ENCODE measurements around the gene PTPN3.
"Not testable (repeated sequence)": the region's sequence is repeated elsewhere in the genome, so short reads cannot be mapped to it uniquely, and the experiment has no call there.

Gene PTPN3

DNA sequence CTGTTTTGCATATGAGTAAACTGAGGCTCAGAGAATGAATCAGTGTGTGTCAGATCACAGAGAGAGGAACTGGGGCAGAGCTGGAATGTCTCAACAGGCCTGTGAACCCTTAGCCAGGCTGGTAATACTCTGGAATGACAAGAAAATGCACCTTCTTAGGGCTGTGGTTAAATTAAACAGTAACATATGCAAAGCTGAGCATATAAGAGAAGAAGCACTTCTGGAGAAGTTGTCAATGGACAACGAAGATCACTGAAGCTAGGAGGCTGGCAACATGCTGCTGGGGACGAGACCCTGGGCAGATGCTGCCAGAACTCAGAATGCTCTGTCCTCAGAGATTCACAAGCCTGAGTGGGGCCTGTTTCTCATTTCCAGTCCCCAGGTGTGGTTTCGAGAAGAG, 112.6 kb downstream of the PTPN3 start:
- no peak for DNase-seq

GRCh38 chr9:109383947-109384346, 114.2 kb downstream of the PTPN3 start:
- DNase-seq = no peak

- DNase-seq = no peak
These were observed 114.8 kb downstream of the PTPN3 start for GRCh38 chr9:109383356-109383755.

GRCh38 chr9:109382585-109382984, 115.5 kb downstream of the PTPN3 start:
- DNase-seq = no peak

DNA sequence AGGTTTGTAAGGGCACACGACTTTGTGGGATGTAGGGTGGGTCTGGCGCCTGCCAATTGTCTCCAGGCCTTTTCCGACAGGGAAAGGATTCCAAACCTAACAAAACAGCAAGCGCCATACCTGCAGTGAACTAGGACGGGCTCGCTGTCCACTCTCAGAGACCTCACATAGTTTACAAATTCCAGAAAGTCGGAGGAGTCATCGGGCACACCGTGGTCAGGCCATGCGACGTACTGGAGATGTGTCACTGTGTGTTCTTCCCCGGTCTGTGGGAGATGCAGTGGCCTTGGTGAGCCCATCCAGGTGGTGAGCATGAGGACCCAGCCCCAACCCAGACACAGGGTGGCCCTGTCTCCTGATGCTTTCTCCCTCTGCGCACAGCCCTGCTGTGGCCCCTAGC, 115.9 kb downstream of the PTPN3 start:
- no peak for DNase-seq

GRCh38 chr9:109381011-109381729, 116.9 kb downstream of the PTPN3 start:
- DNase-seq = no peak

- no peak for DNase-seq
These were observed 118.6 kb downstream of the PTPN3 start for GRCh38 chr9:109379513-109379912.

DNA sequence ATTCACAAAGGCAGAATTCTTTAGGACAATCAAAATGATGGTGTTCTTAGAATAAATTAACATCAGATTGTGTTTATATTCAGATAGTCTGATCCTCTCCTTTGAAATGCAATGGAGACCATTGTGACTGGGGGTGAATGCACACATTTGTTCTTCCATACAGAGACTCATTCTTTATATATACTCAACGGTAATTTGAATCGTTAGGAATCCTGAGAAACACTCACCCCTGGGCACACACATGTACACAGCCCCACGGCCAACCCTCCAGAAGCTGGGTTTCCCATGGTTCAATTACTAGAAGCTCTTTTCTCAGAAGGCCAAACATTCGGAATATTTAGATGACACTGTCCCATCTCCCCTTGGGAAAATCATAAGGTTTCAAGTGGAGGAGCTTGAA, 119.8 kb downstream of the PTPN3 start:
- DNase-seq = no peak

DNA sequence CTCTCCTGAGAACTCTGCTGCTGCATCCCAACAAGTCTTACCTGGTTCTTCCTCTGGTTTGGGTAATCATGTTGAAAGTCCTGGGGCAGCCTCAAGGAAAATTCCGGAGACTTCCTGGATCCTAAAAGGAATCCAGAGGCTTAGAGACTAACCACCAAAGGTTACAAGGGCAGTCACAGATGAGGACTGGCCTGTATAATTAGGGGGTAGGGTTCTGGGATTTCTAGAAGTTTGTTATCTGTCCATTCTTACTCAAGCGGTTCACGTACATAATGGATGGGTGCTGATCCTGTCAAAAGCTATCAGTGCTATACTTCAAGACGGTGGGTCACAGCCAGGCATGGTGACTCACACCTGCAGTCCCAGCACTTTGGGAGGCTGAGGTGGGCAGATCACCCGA, 125.9 kb downstream of the PTPN3 start:
- DNase-seq = no peak

DNA sequence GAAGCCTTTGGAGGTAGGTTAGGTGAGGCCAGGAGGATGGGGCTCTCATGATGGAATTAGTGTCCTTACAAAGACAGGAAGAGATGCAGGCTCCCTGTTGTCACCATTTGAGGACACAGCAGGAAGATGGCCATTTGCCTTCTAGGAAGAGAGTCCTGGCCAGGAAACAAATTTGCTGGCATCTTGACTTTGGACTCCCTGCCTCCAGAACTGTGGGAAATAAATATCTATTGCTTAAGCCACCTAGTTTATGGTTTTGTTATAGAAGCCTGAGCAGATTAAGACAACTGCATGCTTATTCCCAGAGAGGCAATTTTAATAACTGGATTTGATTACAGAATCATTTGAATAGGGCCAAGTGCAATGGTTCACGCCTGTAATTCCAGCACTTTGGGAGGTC, 126.7 kb downstream of the PTPN3 start:
- DNase-seq = no peak

- no peak for DNase-seq
These were observed 128.8 kb downstream of the PTPN3 start for GRCh38 chr9:109369285-109369684.

- DNase-seq = no peak
These were observed 137.3 kb downstream of the PTPN3 start for GRCh38 chr9:109360771-109361170.

DNA sequence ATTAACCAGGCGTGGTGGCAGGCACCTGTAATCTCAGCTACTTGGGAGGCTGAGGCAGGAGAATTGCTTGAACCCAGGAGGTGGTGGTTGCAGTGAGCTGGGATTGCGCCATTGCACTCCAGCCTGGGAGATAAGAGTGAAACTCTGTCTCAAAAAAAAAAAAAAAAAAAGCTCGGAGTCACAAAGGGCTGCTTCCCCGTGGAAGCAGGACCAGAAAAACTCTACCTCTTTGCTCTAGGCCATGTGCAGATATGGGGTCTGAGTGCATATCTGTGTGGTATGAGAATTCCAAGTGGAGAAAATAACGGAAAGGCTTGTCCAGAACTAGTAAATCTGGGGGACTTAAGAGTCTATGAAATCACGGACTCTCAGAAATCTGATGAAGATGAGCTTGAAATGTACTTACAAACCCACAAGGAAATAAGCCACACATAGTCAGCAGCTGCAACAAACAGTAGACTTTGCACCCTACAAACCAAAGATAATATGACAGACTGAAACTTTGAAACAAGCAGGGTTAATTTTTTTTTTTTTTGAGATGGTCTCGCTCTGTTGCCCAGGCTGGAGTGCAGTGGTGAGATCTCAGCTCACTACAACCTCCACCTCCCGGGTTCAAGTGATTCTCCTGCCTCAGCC, 139.0 kb downstream of the PTPN3 start:
- DNase-seq = not testable (repeated sequence)

GRCh38 chr9:109355564-109356297, 142.4 kb downstream of the PTPN3 start:
- DNase-seq = no peak

- DNase-seq = no peak
These were observed 143.9 kb downstream of the PTPN3 start for GRCh38 chr9:109354190-109354589.

- DNase-seq = no peak
These were observed 147.1 kb downstream of the PTPN3 start for GRCh38 chr9:109351032-109351431.

GRCh38 chr9:109349421-109349846, 148.7 kb downstream of the PTPN3 start:
- DNase-seq = no peak

DNA sequence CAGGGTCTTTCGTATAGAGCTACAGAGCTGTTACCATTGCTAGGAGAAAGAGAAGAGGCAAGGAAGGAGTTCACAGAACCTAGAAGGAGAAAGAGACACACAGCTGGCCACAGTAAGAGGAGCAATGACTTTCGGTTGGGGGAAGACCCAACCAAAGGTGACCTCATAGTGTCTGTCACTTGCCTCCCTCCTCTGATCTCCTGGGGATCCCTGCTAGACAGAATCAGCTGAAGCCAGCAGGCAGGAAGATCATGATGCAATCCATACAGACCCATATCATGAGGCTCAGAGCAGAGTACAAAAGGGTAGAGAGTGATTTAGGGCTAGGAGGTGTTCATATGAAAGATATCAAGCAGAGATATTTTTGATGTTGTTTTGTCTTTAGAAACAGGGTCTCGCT, 151.2 kb downstream of the PTPN3 start:
- DNase-seq = no peak

GRCh38 chr9:109344866-109345265, 153.2 kb downstream of the PTPN3 start:
- no peak for DNase-seq

DNA sequence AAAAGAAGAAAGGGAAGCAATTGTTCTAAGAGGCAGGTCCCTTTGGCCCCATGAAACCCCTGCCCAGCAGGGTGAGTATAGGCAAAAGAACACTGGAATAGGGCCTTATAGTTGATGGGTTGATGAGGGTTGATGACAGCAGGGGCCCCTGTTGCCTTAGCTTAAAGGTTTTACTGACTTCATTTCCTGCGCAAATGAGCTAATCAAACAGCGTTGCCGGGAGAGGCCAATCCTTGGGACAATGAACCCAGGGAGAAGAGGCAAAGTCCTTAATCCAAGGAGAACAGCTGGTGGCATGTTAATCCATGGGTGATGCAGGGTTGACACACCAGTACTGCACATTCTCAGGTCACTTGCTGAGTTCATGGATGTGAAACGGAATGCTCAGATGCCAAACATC, 155.2 kb downstream of the PTPN3 start:
- no peak for DNase-seq

DNA sequence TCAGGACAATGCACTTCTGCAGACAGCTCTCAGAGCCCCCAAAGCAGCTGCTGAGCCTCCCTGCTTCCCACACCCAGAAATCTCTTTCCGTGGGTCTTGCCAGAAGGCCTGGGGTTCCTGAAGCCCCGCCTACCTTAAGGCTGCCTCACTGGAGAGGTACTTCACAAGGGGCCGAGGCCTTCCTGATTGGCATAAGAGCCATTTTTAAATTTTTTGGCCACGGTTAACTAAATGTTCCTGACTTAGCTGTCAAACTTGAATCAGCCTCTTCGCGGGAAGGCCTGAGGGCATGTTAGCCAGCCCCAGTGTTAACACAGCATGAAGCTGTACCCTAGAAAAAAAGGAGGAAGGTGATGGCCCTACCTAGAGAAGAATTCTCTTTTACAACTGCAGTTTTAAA, 156.5 kb downstream of the PTPN3 start:
- DNase-seq = no peak

- not testable (repeated sequence) for DNase-seq
These were observed 157.1 kb downstream of the PTPN3 start for GRCh38 chr9:109340979-109341378.

DNA sequence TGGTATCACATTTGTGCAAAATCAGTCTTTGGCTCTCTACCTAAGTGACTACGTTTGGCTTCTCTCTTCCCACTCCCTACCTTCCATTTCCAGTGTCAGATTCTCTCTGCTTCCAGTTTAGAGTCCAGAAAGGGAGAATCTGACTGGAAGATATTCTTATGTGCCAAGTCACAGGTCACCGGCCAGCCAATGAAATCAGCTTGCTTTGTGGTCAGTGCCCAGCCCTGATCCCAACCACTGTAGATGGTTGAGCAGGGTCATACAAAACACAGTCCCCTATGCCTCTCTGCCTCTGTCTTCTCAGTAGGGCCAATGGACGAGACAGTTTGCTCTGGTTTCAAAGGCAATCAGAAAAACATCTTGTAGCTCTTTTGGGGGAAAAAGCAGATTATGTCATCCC, 161.7 kb downstream of the PTPN3 start:
- no peak for DNase-seq

- no peak for DNase-seq
These were observed 162.2 kb downstream of the PTPN3 start for GRCh38 chr9:109335929-109336328.

Data from CD4-positive, alpha-beta T cell treated with Interferon gamma for 1 hour (primary cell).